K562 (cell line): Measurements from ENCODE around the gene ZNF232. TPM values are rescaled to one million over a fixed set of nuclear protein-coding genes. Genes with fewer than 3 reads are reported as not detected.
"Not testable (repeated sequence)": the region's sequence is repeated elsewhere in the genome, so short reads cannot be mapped to it uniquely, and the experiment has no call there.

Experiments
- ATAC-seq: fragments of 200-7000 bp; cut with Tn5 transposase; 3 replicates; pipeline ENCODE4 v1.9.1; 2020; ENCODE audit warnings: moderate library complexity
- BruUV-seq: library from RNA; stranded (reverse); fragments of 400-500 nt; replicated peaks from 2 replicates; lab custom pipeline; 2021; lab: Mats Ljungman, UMichigan
- CTCF ChIA-PET: fragments of 300-600 bp; formaldehyde crosslinking; extraction: SDS; loops from one replicate; lab custom pipeline; 2021; ENCODE audit warnings: low intra/inter-chr PET ratio; lab: Yijun Ruan, JAX
- POLR2A ChIA-PET: fragments of 300-600, 350-650 bp; sonication (Branson Sonifier 250); formaldehyde crosslinking; extraction: SDS; loops from one replicate; lab custom pipeline; 2021; ENCODE audit warnings: antibody characterized with exemption, inconsistent platforms; lab: Yijun Ruan, JAX
- DNase-seq, 4 experiments: peaks; one replicate each; pipeline versions ENCODE4 v3.0.0 to v3.0.0-alpha.2; 2011 to 2018; ENCODE audit warnings: low spot score in 3 of 4, mixed read lengths in 3 of 4; ENCODE audit errors: extremely low read depth in 1 of 4
- FAIRE-seq: peaks from 2 replicates; lab custom pipeline; 2011; peaks lifted over from hg19 to GRCh38; lab: Jason Lieb, UNC
- H2AFZ ChIP-seq: 2 replicates; pipeline ENCODE4 v1.6.0; 2011; ENCODE audit warnings: low read depth, low read length, control low read depth, inconsistent platforms
- H3K27ac ChIP-seq: fragments of 200-600 bp; 3 replicates; pipeline ENCODE4 v1.8.0; 2011; ENCODE audit warnings: low read depth, mild to moderate bottlenecking, control low read depth, inconsistent platforms, low read length, moderate library complexity, mixed read lengths; ENCODE audit errors: extremely low read depth
- H3K27me3 ChIP-seq, 2 experiments: fragments of 300-600 bp in 1 of 2; 2 replicates in 1 of 2; 3 replicates in 1 of 2; pipeline versions ENCODE4 v1.6.0 to v1.8.0; 2011; ENCODE audit warnings: inconsistent platforms in 2 of 2, low read length in 2 of 2, mild to moderate bottlenecking in 1 of 2, mixed read lengths in 1 of 2, moderate library complexity in 1 of 2; ENCODE audit not compliant: control insufficient read depth in 2 of 2, insufficient read depth in 2 of 2
- H3K36me3 ChIP-seq: fragments of 300-600 bp; 3 replicates; pipeline ENCODE4 v1.8.0; 2011; ENCODE audit warnings: mild to moderate bottlenecking, low read length, inconsistent platforms; ENCODE audit not compliant: control insufficient read depth, insufficient read depth
- H3K4me1 ChIP-seq, 2 experiments: fragments of 200-600 bp in 1 of 2; replicated peaks in 1 of 2; 2 replicates in 1 of 2; 3 replicates in 1 of 2; pipeline versions ENCODE4 v1.5.1 to v1.8.0; 2011; ENCODE audit warnings: inconsistent platforms in 2 of 2, low read length in 2 of 2, mild to moderate bottlenecking in 1 of 2, mixed read lengths in 1 of 2, moderate library complexity in 1 of 2; ENCODE audit not compliant: control insufficient read depth in 2 of 2, insufficient read depth in 2 of 2
- H3K4me2 ChIP-seq: 2 replicates; pipeline ENCODE4 v1.6.1; 2011; ENCODE audit warnings: low read length, control low read depth, inconsistent platforms, mixed read lengths; ENCODE audit not compliant: insufficient read depth
- H3K4me3 ChIP-seq: fragments of 200-600 bp; sonication (generic), shearing (Covaris generic); 2 replicates; pipeline ENCODE4 v1.5.1; 2016; ENCODE audit warnings: control low read depth, inconsistent platforms
- H3K79me2 ChIP-seq: fragments of 200-600 bp; 3 replicates; pipeline ENCODE4 v1.8.0; 2011; ENCODE audit warnings: low read length, inconsistent platforms; ENCODE audit not compliant: control insufficient read depth, insufficient read depth
- H3K9ac ChIP-seq, 2 experiments: 2 replicates each; pipeline versions ENCODE4 v1.6.0 to v1.6.1; 2011; ENCODE audit warnings: low read depth in 2 of 2, low read length in 2 of 2, control low read depth in 1 of 2, inconsistent platforms in 1 of 2, mild to moderate bottlenecking in 1 of 2, mixed read lengths in 1 of 2; ENCODE audit not compliant: insufficient read depth in 1 of 2
- H3K9me1 ChIP-seq: one replicate; pipeline ENCODE4 v1.6.0; 2011; ENCODE audit warnings: inconsistent platforms, mild to moderate bottlenecking, low read length, moderate library complexity; ENCODE audit not compliant: control insufficient read depth, insufficient read depth
- H3K9me3 ChIP-seq: replicated peaks from 2 replicates; pipeline ENCODE4 v1.5.1; 2011; ENCODE audit warnings: low read depth, low read length, inconsistent platforms; ENCODE audit not compliant: control insufficient read depth, insufficient read depth
- H4K20me1 ChIP-seq: replicated peaks from 2 replicates; pipeline ENCODE4 v1.6.1; 2011; ENCODE audit warnings: low read length, inconsistent platforms, mixed read lengths; ENCODE audit not compliant: control insufficient read depth, insufficient read depth
- WGBS: fragments of 100-300 bp; shearing (Covaris generic); methylation state at CpG from one replicate; pipeline ENCODE4 v1.1.6; 2016; ENCODE audit warnings: low coverage, mixed read lengths; ENCODE audit not compliant: insufficient coverage; ENCODE audit errors: missing lambda C conversion rate; 5-methylcytosine and 5-hydroxymethylcytosine counted together
- in situ Hi-C: fragments of 300-500 bp; cut with MboI; formaldehyde crosslinking; loops from 4 replicates; pipeline ENCODE4 v1.15.0; 2018; ENCODE audit warnings: inconsistent platforms, mixed read lengths
- intact Hi-C: fragments of 100-400 bp; cut with micrococcal nuclease; formaldehyde crosslinking; loops from 2 replicates; pipeline ENCODE4 v1.14.2; 2022
- polyA plus RNA-seq, 8 experiments: library from polyadenylated mRNA; depleted of rRNA in 4 of 8; stranded (reverse) in 5 of 8; unstranded in 3 of 8; fragments of >200 nt; fragmentation: Nextera tagmentation in 2 of 8; fragmentation: Illumina TruSeq in 1 of 8; extraction: Ambion mirVana in 2 of 8; extraction: Trizol in 1 of 8; gene quantifications; 2 replicates each; pipeline versions ENCODE4 v1.2.1 to v1.2.3, GENCODE V29; 2011 to 2014; ENCODE audit warnings: inconsistent platforms in 1 of 8, missing spikeins in 1 of 8
- total RNA-seq, 7 experiments: library from RNA; depleted of rRNA in 6 of 7; stranded (reverse); fragments of >200 nt in 6 of 7; fragmentation: Illumina TruSeq in 2 of 7; extraction: Trizol in 2 of 7; gene quantifications; 2 replicates each; pipeline versions ENCODE4 v1.2.1 to v1.2.3, GENCODE V29; 2011 to 2021; ENCODE audit warnings: low replicate concordance in 1 of 7

Gene ZNF232
- total and polyA plus RNA-seq, 9 of the 15 experiments (the other 6 are each of a cell fraction or from before 2014, with no cell fraction given), result 10.6 to 26.0 (median 13.0) TPM

DNA sequence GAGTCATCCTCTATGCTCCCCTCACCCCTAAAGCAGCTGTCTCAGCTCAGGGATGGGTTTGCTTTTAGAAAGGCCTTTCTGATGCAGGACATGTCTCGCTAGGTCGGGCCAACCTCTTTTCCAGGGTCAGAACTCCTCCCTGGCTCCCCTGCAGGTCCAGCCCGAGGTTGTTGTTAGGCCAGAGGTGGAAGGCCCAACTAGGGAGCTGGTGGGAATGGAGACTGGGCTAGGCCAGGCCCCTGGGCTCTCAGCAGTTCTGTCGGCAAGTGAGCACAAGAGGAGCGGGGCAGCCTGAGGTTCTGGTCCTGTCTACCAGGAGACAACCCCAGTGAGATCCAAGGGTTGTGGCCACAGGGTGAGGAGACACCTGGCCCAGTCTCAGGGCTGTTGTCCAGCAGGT, 19.0 kb upstream of the ZNF232 start:
- peaks cover 0 to 41% of the 10 kb centered on the region in 2 experiments; a peak in 3 of 5 replicates for H3K27me3 ChIP-seq
- H4K20me1 ChIP-seq, H3K9me1 ChIP-seq, H3K9ac ChIP-seq, H3K36me3 ChIP-seq, DNase-seq, H2AFZ ChIP-seq, intact Hi-C loops, H3K27ac ChIP-seq, H3K4me2 ChIP-seq, in situ Hi-C loops, CTCF ChIA-PET, ATAC-seq, FAIRE-seq, H3K9me3 ChIP-seq, BruUV-seq, POLR2A ChIA-PET, H3K79me2 ChIP-seq, H3K4me3 ChIP-seq, H3K4me1 ChIP-seq: not testable (repeated sequence)
- WGBS, result 0% methylated on average over 3 of the region's 5 CpGs

- H4K20me1 ChIP-seq, H3K36me3 ChIP-seq, H3K9me1 ChIP-seq, CTCF ChIA-PET, BruUV-seq, FAIRE-seq, H2AFZ ChIP-seq, H3K9ac ChIP-seq, in situ Hi-C loops, POLR2A ChIA-PET, H3K27ac ChIP-seq, DNase-seq, H3K4me2 ChIP-seq, H3K79me2 ChIP-seq, H3K4me1 ChIP-seq, intact Hi-C loops, H3K4me3 ChIP-seq, H3K9me3 ChIP-seq, ATAC-seq: not testable (repeated sequence)
- H3K27me3 ChIP-seq, result peaks cover 0 to 39% of the 10 kb centered on the region in 2 experiments; a peak in 3 of 5 replicates
- WGBS, result 0% methylated on average over 8 of the region's 10 CpGs
Measured at GRCh38 chr17:5130261-5130660, 18.6 kb upstream of the ZNF232 start.

GRCh38 chr17:5129770-5130169, 18.1 kb upstream of the ZNF232 start:
- H3K9me3 ChIP-seq, H3K4me3 ChIP-seq, H3K27ac ChIP-seq, DNase-seq, intact Hi-C loops, CTCF ChIA-PET, FAIRE-seq, H3K4me1 ChIP-seq, H3K9ac ChIP-seq, BruUV-seq, H3K36me3 ChIP-seq, POLR2A ChIA-PET, H3K79me2 ChIP-seq, in situ Hi-C loops, H3K4me2 ChIP-seq, H4K20me1 ChIP-seq, ATAC-seq, H3K9me1 ChIP-seq, H2AFZ ChIP-seq: not testable (repeated sequence)
- WGBS, result 0% methylated on average over 8 of the region's 8 CpGs
- H3K27me3 ChIP-seq, result peaks cover 0 to 39% of the 10 kb centered on the region in 2 experiments; a peak in 3 of 5 replicates
